BJ (cell line): ENCODE results near the gene KATNB1. TPM values are rescaled to one million over a fixed set of nuclear protein-coding genes. Genes with fewer than 3 reads are reported as not detected.

ENCODE experiments used
- CTCF ChIA-PET: fragments of 350-600 bp; formaldehyde crosslinking; extraction: SDS; loops from one replicate; lab custom pipeline; 2021; ENCODE audit warnings: antibody characterized with exemption, inconsistent platforms; lab: Yijun Ruan, JAX
- POLR2A ChIA-PET: fragments of 300-600 bp; sonication (Branson Sonifier 250); formaldehyde crosslinking; extraction: SDS; loops from one replicate; lab custom pipeline; 2021; ENCODE audit warnings: antibody characterized with exemption; lab: Charles Lee
- DNase-seq: peaks from one replicate; pipeline ENCODE4 v3.0.0-alpha.2; 2011; ENCODE audit warnings: low read depth
- H3K27me3 ChIP-seq: 2 replicates; pipeline ENCODE4 v1.6.0; 2011; ENCODE audit warnings: low read length; ENCODE audit not compliant: control insufficient read depth, insufficient read depth
- H3K36me3 ChIP-seq: 2 replicates; pipeline ENCODE4 v1.5.1; 2011; ENCODE audit warnings: low read length; ENCODE audit not compliant: control insufficient read depth, insufficient read depth
- H3K4me3 ChIP-seq: 2 replicates; pipeline ENCODE4 v1.5.1; 2011; ENCODE audit warnings: low read depth, mild to moderate bottlenecking, control low read depth, low read length
- polyA plus RNA-seq: library from polyadenylated mRNA; depleted of rRNA; stranded (reverse); fragments of >200 nt; gene quantifications from 2 replicates; pipeline ENCODE4 v1.2.3, GENCODE V29; 2011
- TF ChIP-seq, protein P1 (sequence below): IDR thresholded peaks from 2 replicates; pipeline ENCODE4 v1.5.1; 2011; ENCODE audit warnings: low read depth, mild to moderate bottlenecking, control low read depth, inconsistent platforms, low read length, moderate library complexity; ENCODE audit not compliant: insufficient read depth

The KATNB1 gene
- polyA plus RNA-seq, 1 experiment = 28.1 TPM

DNA sequence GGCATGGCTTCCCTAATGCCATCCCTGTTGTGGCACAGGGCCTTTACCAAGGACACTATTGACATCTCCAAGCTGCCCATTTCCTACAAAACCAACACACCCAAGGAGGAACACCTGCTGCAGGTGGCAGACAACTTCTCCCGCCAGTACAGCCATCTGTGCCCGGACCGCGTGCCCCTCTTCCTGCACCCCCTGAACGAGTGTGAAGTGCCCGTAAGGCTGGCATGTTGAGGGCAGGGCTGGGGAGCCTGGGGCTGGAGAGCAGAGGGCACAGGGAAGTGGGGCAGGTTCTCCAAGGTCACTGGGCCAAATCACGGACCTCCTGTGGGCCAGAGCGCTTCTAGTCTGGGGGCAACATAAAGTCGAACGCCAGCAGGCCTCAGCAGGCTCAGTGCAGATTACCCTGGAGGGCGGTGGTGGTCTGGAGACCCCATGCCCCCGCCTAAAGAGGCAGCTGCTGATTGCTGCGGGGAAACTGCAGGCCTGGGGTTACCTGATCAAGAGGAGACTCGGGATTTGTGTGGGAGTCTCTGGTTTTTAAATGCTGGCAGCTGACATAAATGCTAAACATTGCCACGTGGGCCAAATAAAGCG lies 36.7 kb upstream of the KATNB1 start:
- H3K4me3 ChIP-seq = no peak overlapping the region
- peaks cover 7% of the 10 kb centered on the region for H3K27me3 ChIP-seq
- CTCF ChIA-PET = interaction anchor here (1.2 kb wide), 1 partner anchor 50 kb away, joined by 3 read pairs; no protein-coding TSS in a partner anchor
- POLR2A ChIA-PET = no interaction called here
- no peak for DNase-seq
- H3K36me3 ChIP-seq = no peaks in the 10 kb centered on the region
- TF ChIP-seq, protein P1, sequence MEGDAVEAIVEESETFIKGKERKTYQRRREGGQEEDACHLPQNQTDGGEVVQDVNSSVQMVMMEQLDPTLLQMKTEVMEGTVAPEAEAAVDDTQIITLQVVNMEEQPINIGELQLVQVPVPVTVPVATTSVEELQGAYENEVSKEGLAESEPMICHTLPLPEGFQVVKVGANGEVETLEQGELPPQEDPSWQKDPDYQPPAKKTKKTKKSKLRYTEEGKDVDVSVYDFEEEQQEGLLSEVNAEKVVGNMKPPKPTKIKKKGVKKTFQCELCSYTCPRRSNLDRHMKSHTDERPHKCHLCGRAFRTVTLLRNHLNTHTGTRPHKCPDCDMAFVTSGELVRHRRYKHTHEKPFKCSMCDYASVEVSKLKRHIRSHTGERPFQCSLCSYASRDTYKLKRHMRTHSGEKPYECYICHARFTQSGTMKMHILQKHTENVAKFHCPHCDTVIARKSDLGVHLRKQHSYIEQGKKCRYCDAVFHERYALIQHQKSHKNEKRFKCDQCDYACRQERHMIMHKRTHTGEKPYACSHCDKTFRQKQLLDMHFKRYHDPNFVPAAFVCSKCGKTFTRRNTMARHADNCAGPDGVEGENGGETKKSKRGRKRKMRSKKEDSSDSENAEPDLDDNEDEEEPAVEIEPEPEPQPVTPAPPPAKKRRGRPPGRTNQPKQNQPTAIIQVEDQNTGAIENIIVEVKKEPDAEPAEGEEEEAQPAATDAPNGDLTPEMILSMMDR = no peak

DNA sequence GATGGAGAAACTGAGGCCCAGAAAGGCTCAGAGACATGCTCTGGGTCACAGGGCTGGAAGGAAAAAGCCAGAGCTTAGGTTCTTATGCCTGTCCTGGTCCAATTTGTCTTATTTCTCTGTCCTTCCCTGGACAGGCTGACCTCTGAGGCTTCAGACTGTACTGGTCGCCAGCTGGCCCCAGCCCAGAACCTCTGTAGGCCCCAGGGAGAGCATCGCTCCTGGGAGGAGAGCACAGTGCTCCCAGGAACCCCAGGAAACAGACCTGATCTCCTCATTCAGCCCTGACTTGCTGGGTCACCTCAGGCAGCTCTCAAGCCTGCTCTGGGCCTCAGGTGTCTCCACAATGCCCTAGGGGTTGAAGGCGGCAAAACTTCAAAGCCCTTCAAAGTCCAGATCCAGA lies 36.1 kb upstream of the KATNB1 start:
- ChIA-PET POLR2A (no interaction called here), CTCF (interaction anchor here (1.2 kb wide), 1 partner anchor 51 kb away, joined by 3 read pairs; no protein-coding TSS in a partner anchor)
- TF ChIP-seq, protein P1 = no peak
- Histone ChIP-seq H3K36me3 (no peaks in the 10 kb centered on the region), H3K27me3 (peaks cover 9% of the 10 kb centered on the region), H3K4me3 (no peak overlapping the region)
- no peak for DNase-seq

- no peak for DNase-seq
- Histone ChIP-seq H3K4me3 (no peak overlapping the region), H3K27me3 (peaks cover 10% of the 10 kb centered on the region), H3K36me3 (no peaks in the 10 kb centered on the region)
- TF ChIP-seq, protein P1 = no peak
- CTCF ChIA-PET = no interaction called here
- POLR2A ChIA-PET = no interaction called here
These were observed 35.7 kb upstream of the KATNB1 start for GRCh38 chr16:57699899-57700298.

DNA sequence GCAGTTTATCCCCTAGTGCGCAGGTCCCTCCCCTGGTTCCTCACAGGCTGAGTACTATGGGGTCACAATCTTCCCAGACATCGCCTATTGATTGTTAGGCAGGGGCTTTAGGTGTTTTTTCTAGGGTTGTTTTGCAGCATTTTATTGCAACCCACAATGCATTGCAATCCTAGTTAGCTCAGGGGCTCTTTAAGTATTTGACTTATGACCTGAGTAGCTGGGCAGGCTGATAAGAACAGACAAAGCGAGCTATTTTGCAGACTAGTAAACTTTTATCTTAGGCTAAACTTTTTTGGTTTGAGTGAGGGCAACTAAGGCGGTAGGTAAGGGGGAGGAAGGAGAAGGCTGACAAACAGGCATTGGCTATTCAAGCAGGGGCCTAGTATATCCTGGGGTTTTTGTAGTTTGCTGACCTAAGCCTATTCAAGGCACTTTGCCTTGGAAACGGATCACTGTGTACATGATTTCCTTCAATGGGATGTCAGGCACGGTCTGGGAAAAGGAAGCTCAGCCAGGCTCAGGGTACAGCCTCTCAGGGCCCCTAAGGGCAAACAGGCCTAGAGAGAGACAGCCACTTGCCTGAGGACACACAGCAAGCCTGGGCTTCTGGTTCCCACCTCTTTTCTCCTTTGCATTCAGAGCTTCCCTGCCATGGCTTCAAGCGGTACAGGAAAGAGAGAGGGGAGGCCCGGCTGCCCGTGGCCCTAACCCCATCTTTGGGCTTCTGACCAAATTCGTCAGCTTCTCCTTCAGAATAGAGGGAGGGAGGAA lies 34.6 kb upstream of the KATNB1 start:
- TF ChIP-seq, protein P1 = no peak
- Histone ChIP-seq H3K4me3 (no peak overlapping the region), H3K36me3 (no peaks in the 10 kb centered on the region), H3K27me3 (peaks cover 12% of the 10 kb centered on the region)
- DNase-seq = no peak
- ChIA-PET CTCF (no interaction called here), POLR2A (no interaction called here)

DNA sequence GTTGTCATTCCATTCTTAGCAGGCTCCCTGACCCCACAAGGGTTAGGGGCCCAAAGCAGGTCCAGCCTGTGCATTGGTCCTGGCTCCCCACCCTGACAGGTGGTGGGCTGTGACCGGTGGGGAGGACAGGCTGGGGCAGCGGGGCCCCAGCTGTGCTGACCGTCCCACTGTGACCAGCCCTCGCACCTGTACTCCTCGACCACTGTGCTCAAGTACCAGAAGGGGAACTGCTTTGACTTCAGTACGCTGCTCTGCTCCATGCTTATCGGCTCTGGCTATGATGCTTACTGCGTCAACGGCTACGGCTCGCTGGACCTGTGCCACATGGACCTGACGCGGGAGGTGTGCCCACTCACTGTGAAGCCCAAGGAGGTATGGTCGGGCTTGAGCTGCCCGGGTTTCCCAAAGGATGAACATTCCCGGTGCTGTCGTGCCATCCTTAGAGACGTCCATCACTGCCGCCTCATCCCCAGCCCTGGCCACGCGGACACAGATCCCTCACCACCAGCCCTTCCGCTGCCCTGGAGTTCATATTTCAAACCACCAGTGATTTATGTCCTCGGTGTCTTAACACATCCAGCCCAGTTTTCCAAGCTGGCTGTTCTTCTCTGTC lies 33.7 kb upstream of the KATNB1 start:
- H3K27me3 ChIP-seq = peaks cover 8% of the 10 kb centered on the region
- CTCF ChIA-PET = no interaction called here
- TF ChIP-seq, protein P1 = no peak
- no peak for DNase-seq
- H3K36me3 ChIP-seq = no peaks in the 10 kb centered on the region
- POLR2A ChIA-PET = no interaction called here
- H3K4me3 ChIP-seq = no peak overlapping the region
